22Rv1 (cell line): ENCODE results near the gene FBXL2.

Experiments used
- H3K27ac ChIP-seq: fragments of 450-650 bp; 2 replicates; pipeline ENCODE4 v1.5.1; 2017
- CTCF ChIP-seq: fragments of 450-650 bp; IDR thresholded peaks from 2 replicates; pipeline ENCODE4 v1.5.1; 2017; ENCODE audit warnings: mild to moderate bottlenecking
- ZFX ChIP-seq: fragments of 450-650 bp; IDR thresholded peaks from 2 replicates; pipeline ENCODE4 v1.6.1; 2017; ENCODE audit warnings: antibody characterized with exemption, borderline replicate concordance

FBXL2 gene

DNA sequence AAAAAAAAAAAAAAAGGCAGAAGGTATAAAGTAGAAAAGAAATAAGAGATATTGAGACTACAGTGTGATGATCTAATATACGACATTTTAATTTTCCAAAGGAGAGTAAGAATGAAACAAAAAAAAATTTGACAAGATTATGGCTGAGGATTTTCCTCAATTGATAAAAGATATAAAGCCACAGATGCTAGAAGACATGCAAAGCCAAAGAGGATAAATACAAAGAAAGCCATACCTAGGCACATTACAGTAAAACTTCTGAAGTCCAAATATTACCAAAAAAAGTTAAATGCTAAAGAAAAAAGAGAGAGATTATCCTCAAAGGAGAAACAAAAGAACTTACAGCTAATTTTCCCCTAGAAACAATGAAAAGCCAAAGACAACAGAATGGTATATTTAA, 38.3 kb upstream of the FBXL2 start:
- H3K27ac ChIP-seq: no peak overlapping the region
- TF ChIP-seq CTCF: no peak
- no peak for TF ChIP-seq ZFX

GRCh38 chr3:33240261-33240660, 37.0 kb upstream of the FBXL2 start:
- TF ChIP-seq ZFX (no peak), CTCF (no peak)
- no peak overlapping the region for H3K27ac ChIP-seq

DNA sequence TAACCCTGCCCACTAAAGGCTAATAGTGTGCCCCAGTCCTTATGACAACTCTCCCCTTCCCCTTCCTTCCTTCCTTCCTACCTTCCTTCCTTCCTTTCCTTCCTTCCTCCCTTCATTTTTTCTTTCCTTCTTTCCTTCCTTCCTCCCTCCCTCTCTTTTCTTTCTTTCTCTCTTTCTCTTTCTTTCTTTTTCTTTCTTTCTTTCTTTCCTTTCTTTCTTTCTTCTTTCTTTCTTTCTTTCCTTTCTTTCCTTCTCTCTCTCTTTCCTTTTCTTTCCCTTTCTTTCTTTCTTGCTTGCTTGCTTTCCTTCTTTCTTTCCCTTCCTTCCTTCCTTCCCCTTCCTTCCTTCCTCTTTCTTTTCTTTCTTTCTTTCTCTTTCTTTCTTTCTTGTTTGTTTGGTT, 30.5 kb upstream of the FBXL2 start:
- TF ChIP-seq CTCF (no peak), ZFX (no peak)
- no peak overlapping the region for H3K27ac ChIP-seq

- H3K27ac ChIP-seq: no peak overlapping the region
- no peak for TF ChIP-seq CTCF
- TF ChIP-seq ZFX: no peak
These were observed 26.5 kb upstream of the FBXL2 start for GRCh38 chr3:33250712-33251111.

GRCh38 chr3:33256249-33256648, 21.0 kb upstream of the FBXL2 start:
- H3K27ac ChIP-seq: no peak overlapping the region
- TF ChIP-seq ZFX (no peak), CTCF (no peak)

GRCh38 chr3:33260104-33260503, 17.1 kb upstream of the FBXL2 start:
- H3K27ac ChIP-seq: no peak overlapping the region
- no peak for TF ChIP-seq ZFX
- no peak for TF ChIP-seq CTCF

DNA sequence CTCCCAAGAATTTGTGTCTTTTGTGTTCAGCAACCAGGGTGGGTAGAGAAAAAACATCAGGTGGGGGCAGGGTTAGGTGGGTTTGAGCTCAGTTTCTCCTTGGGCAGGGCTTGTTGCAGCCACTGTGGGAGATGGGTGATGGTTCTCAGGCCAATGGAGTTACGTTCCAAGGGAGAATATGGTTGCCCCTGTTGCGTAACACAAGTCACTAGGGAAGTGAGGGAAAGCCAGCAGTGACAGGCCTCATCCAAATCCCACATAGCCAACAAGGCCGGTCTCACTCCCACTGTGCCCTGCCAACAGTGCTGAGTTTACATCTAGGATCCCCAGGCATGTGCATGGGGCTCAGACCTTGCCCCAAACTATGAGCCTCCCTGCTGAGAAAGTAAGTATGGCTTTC, 7.9 kb upstream of the FBXL2 start:
- no peak for TF ChIP-seq ZFX
- TF ChIP-seq CTCF: no peak
- H3K27ac ChIP-seq: no peak overlapping the region
